GM12878 (cell line): ENCODE results near the gene SPA17. TPM values are rescaled to one million over a fixed set of nuclear protein-coding genes. Genes with fewer than 3 reads are reported as not detected.

Experiments used
- ATF3 ChIP-seq: IDR thresholded peaks from 2 replicates; pipeline ENCODE4 v1.6.1; 2011; ENCODE audit warnings: low read depth, mild to moderate bottlenecking, low read length, moderate library complexity, borderline replicate concordance; ENCODE audit errors: extremely low read depth
- CUX1 ChIP-seq: IDR thresholded peaks from 2 replicates; pipeline ENCODE4 v1.6.1; 2012; ENCODE audit warnings: improper control_type of control experiment, low read depth, low read length; ENCODE audit not compliant: insufficient replicate concordance
- ESRRA ChIP-seq: IDR thresholded peaks from 2 replicates; pipeline ENCODE4 v1.6.1; 2012; ENCODE audit warnings: mild to moderate bottlenecking, low read length, improper control_type of control experiment
- HDAC2 ChIP-seq: fragments of 200-600 bp; sonication (generic); IDR thresholded peaks from 2 replicates; pipeline ENCODE4 v1.6.1; 2017
- PBX3 ChIP-seq: IDR thresholded peaks from 2 replicates; pipeline ENCODE4 v1.6.1; 2011; ENCODE audit warnings: mild to moderate bottlenecking, low read depth, low read length, moderate library complexity; ENCODE audit not compliant: insufficient replicate concordance
- SP1 ChIP-seq: IDR thresholded peaks from one replicate; pipeline ENCODE4 v1.6.1; 2011; ENCODE audit warnings: low read depth, low read length
- ZBED1 ChIP-seq: IDR thresholded peaks from 2 replicates; pipeline ENCODE4 v1.6.1; 2016; ENCODE audit warnings: borderline replicate concordance
- polyA plus RNA-seq, 11 experiments: library from polyadenylated mRNA; depleted of rRNA in 4 of 11; unstranded in 6 of 11; stranded (reverse) in 5 of 11; fragments of >200 nt; fragmentation: Nextera tagmentation in 4 of 11; fragmentation: Illumina TruSeq in 1 of 11; extraction: Ambion mirVana in 4 of 11; extraction: Trizol in 1 of 11; gene quantifications; 1 replicate in 1 of 11; 2 replicates in 10 of 11; pipeline versions ENCODE4 v1.2.1 to v1.2.3, GENCODE V29; 2011 to 2016; ENCODE audit warnings: inconsistent platforms in 2 of 11, missing spikeins in 2 of 11, low read depth in 1 of 11
- total RNA-seq, 4 experiments: library from RNA; depleted of rRNA in 3 of 4; stranded (reverse); fragments of >200 nt in 3 of 4; fragmentation: Illumina TruSeq in 1 of 4; extraction: Trizol in 1 of 4; gene quantifications; 2 replicates each; pipeline versions ENCODE4 v1.2.1 to v1.2.3, GENCODE V29; 2013 to 2021

Gene SPA17
- total and polyA plus RNA-seq, 10 of the 15 experiments (the other 5 are each of a cell fraction or from before 2014, with no cell fraction given), result 2.9 to 13.2 (median 8.5) TPM

DNA sequence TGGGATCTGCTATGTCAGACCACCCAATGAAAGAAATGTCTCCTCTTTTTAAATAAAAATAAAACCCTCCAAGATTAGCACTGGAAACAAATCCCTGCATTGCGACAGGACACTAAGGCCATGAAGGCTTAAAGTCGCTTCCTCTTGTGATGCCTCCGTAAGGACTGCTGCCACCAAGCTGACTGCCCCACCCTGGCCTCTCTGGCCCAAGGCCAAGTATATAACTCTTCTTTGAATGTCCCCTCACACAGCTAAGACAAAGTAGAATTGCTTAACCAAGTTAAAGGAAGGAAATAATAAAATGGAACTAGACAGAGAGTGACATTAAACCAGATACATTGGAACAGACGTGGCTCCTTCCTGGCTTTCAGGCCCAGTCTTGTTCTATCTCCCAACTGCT lies 58.5 kb downstream of the SPA17 start (continued):
- TF ChIP-seq CUX1 (no peak), SP1 (no peak), ESRRA (no peak), ATF3 (no peak), PBX3 (no peak), ZBED1 (no peak), HDAC2 (no peak)
- TF ChIP-seq, all 136 proteins: peak for 0
